ENCODE data around the gene PTK7. TPM values are rescaled to one million over a fixed set of nuclear protein-coding genes. Genes with fewer than 3 reads are reported as not detected.
A peak's percentile ranks its signal among the peaks of the same experiment; 100 is the strongest.

PTK7 gene
- total and polyA plus RNA-seq, 7 donors = 0.17 to 1.6 (median 0.67) TPM

DNA sequence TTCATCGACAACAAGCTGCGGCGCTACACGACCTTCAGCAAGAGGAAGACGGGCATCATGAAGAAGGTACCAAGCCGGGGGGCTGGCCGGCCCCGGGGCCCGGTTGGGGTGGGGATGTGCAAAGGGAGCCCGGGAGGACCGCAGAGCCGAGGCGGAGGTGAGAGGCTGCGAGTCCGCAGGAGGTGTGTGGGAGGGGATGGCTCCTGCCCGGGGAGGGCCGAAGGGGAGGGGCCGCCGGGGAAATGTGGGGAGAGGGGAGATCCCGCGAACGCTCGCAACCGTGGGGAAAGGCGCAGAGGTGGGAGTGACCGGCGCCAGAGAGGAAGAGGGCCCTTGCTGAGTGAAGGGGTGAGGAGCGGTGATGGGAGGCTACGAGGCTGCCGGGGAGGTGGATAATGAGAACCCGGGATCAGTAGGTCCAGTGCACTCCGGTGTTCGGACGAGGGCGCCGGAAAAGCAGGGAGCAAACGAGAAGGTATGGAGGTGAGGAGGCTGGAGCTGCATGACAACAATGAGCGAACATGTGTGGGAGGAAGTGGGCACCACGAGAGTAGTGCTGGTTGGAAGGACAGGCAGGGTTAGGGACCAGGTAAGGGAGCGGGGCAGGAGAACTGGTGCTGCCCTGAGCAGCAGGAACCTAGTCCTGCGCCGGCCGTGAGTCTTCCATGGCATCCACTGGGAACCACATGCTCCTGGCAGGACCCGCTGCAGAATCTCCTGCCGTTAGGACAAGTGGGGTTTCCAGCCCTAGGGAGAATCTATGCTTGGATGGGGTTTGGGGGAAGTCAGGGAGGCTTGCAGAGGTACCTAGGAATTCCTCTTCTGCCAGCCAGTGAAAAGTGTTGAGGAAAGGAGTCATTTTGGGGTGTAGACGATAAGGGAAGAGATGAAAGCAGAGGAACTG is 96.2 kb downstream of the PTK7 start:
- DNase-seq (peak; percentile 49 to 72), ATAC-seq (no peak)
- H3K4me3 ChIP-seq = peak overlapping the region; percentile 89
- H3K4me1 ChIP-seq = peaks cover 34% of the 10 kb centered on the region
- no peaks in the 10 kb centered on the region for H3K27me3 ChIP-seq (ENCODE audit: insufficient read depth in 3 of 3, low read length in 2 of 3)
- no peaks in the 10 kb centered on the region for H3K9me3 ChIP-seq
- TF ChIP-seq, protein P1, sequence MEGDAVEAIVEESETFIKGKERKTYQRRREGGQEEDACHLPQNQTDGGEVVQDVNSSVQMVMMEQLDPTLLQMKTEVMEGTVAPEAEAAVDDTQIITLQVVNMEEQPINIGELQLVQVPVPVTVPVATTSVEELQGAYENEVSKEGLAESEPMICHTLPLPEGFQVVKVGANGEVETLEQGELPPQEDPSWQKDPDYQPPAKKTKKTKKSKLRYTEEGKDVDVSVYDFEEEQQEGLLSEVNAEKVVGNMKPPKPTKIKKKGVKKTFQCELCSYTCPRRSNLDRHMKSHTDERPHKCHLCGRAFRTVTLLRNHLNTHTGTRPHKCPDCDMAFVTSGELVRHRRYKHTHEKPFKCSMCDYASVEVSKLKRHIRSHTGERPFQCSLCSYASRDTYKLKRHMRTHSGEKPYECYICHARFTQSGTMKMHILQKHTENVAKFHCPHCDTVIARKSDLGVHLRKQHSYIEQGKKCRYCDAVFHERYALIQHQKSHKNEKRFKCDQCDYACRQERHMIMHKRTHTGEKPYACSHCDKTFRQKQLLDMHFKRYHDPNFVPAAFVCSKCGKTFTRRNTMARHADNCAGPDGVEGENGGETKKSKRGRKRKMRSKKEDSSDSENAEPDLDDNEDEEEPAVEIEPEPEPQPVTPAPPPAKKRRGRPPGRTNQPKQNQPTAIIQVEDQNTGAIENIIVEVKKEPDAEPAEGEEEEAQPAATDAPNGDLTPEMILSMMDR (IDR thresholded peaks at IDR 0.05) = no peak
- intact Hi-C loops (cut with DNase I) = no loop called here
- H3K27ac ChIP-seq = peak overlapping the region; percentile 97
- WGBS, 3 donors = 1 to 2% (median 1%) methylated on average over 46 of the region's 46 CpGs
- peaks cover 0 to 25% of the 10 kb centered on the region in 2 donors for H3K36me3 ChIP-seq (ENCODE audit: insufficient read depth in 1 of 2, low read depth in 1 of 2)

DNA sequence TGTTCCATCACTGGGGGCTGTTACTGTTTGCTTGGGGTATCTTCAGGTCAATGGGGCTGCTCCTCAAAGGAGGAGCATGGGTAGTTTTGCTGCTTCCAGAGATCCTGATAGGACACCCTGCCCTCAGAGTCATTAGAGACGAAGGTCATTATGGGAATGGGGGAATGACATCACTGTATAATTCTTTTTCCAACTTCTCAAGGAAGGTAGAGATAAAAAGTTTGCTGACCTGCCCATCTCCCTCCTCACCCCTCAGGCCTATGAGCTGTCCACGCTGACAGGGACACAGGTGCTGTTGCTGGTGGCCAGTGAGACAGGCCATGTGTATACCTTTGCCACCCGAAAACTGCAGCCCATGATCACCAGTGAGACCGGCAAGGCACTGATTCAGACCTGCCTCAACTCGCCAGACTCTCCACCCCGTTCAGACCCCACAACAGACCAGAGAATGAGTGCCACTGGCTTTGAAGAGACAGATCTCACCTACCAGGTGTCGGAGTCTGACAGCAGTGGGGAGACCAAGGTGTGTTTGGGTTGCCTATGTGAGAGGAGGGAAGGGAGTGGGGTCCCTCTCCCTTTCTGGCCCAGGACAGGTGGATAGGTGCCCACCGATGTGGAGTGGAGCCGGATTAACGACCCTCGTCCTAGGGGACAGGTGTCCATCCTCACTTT is 97.6 kb downstream of the PTK7 start:
- H3K27me3 ChIP-seq (ENCODE audit: insufficient read depth in 3 of 3, low read length in 2 of 3) = no peaks in the 10 kb centered on the region
- H3K4me3 ChIP-seq = peak overlapping the region; percentile 89
- H3K9me3 ChIP-seq = no peaks in the 10 kb centered on the region
- peak overlapping the region; percentile 97 for H3K27ac ChIP-seq
- H3K4me1 ChIP-seq = peaks cover 34% of the 10 kb centered on the region
- TF ChIP-seq, protein P1 (IDR thresholded peaks at IDR 0.05) = no peak
- 34 to 65% (median 38%) methylated on average over 7 to 11 of the region's 11 CpGs for WGBS, 3 donors
- no peak for DNase-seq
- peaks cover 3 to 38% of the 10 kb centered on the region in 2 donors for H3K36me3 ChIP-seq (ENCODE audit: insufficient read depth in 1 of 2, low read depth in 1 of 2)
- no peak for ATAC-seq
- intact Hi-C loops (cut with DNase I) = no loop called here

DNA sequence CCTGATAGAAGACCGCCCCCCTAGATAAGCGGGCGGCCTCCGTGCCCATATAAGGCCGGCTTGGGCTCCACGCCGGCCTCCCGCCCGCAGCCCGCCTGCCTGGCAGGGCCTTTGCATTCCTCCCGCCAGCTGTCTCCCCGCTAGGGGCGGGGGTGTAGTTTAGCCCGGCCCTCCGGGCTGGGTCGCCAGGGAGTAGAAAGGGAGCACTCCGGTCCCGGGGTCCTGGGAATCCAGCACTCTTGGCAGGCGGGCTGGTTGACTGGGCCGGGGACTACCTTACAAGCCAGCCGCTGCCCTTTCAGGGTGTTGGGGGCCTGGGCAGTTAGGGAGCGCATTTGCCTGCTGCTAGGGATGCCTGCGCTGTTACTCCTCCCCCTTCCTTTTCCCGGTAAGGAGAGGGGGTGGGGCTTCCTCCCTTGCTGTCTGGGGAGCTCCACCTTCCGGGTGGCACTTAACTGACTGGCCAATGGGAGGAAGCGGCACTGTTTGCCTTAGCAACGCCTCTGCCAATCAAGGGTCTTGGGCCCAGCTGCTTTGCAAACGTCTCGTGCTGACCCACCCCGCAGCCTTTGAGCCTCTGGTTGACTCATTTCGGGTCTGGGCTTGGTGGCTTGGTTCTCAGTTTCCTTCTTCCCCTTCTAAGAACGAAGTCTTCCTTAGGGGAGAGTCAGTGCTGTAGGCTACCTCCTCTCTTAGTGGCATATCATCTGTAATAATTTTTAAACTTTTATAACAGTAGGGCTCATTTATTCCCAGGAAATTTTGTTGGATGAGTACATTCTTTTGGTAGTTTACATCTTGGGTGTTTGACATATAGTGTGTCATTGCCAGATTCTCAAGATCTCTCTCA is 98.4 kb downstream of the PTK7 start:
- H3K4me1 ChIP-seq = peaks cover 34% of the 10 kb centered on the region
- H3K9me3 ChIP-seq = no peaks in the 10 kb centered on the region
- H3K27ac ChIP-seq = peak overlapping the region; percentile 97
- DNase-seq (peak; percentile 96 to 98), ATAC-seq (peak; percentile 81 to 84 (median 84))
- TF ChIP-seq, protein P1 (IDR thresholded peaks at IDR 0.05) = peak; percentile 12
- H3K4me3 ChIP-seq = peak overlapping the region; percentile 89
- no peaks in the 10 kb centered on the region for H3K27me3 ChIP-seq (ENCODE audit: insufficient read depth in 3 of 3, low read length in 2 of 3)
- intact Hi-C loops (cut with DNase I) = no loop called here
- peaks cover 11 to 46% of the 10 kb centered on the region in 2 donors for H3K36me3 ChIP-seq (ENCODE audit: insufficient read depth in 1 of 2, low read depth in 1 of 2)
- WGBS, 3 donors = 0 to 1% (median 1%) methylated on average over 25 to 32 of the region's 32 CpGs

DNA sequence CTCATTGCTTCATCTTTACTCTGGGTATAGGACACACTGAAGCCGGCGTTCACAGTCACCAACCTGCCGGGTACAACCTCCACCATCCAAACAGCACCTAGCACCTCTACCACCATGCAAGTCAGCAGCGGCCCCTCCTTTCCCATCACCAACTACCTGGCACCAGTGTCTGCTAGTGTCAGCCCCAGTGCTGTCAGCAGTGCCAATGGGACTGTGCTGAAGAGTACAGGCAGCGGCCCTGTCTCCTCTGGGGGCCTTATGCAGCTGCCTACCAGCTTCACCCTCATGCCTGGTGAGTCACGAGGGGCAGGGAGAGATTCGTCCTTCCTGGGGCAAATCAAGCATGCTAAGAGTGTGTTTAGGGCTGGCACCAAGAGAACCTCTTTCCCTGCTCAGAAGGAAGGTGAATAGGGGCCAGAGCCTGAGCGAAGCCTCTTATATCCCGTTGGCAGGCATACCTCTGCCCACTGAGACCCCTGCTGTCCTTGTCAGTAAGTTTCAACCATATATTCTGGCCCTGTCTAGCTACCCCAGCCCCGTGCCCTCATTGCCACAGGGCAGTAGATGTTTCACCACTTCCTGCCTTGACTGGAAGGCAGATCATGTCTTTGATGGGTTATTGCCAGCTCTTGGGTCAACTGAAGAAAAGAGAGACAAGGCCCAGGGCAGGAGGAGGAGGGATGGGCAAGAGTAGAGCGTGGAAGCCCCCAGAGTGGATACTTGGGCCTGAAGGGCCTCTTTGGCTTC is 99.7 kb downstream of the PTK7 start:
- intact Hi-C loops (cut with DNase I) = no loop called here
- 89 to 93% (median 91%) methylated on average over 11 of the region's 11 CpGs for WGBS, 3 donors
- TF ChIP-seq, protein P1 (IDR thresholded peaks at IDR 0.05) = no peak
- H3K4me1 ChIP-seq = peaks cover 34% of the 10 kb centered on the region
- peaks cover 11 to 57% of the 10 kb centered on the region in 2 donors for H3K36me3 ChIP-seq (ENCODE audit: insufficient read depth in 1 of 2, low read depth in 1 of 2)
- no peak overlapping the region for H3K4me3 ChIP-seq
- no peaks in the 10 kb centered on the region for H3K9me3 ChIP-seq
- H3K27ac ChIP-seq = peak overlapping the region; percentile 97
- ATAC-seq (no peak), DNase-seq (no peak)
- H3K27me3 ChIP-seq (ENCODE audit: insufficient read depth in 3 of 3, low read length in 2 of 3) = no peaks in the 10 kb centered on the region

Data from psoas muscle (tissue), 8 donors.